SK-N-SH treated with all-trans-retinoic acid at 6 μM for 48 hours (cell line): ENCODE data around the gene ACOXL.

ENCODE experiments used
- ATAC-seq: fragments of 200-7000 bp; cut with Tn5 transposase; 3 replicates; pipeline ENCODE4 v1.9.1; 2020; ENCODE audit warnings: mild to moderate bottlenecking, moderate library complexity
- ARNTL ChIP-seq: fragments of 450-650 bp; formaldehyde crosslinking; IDR thresholded peaks from 2 replicates; pipeline ENCODE4 v1.5.0; 2020; ENCODE audit warnings: low read depth, mild to moderate bottlenecking, moderate library complexity, borderline replicate concordance
- BACH2 ChIP-seq: fragments of 250-450 bp; sonication (Bioruptor Pico); IDR thresholded peaks from 2 replicates; pipeline ENCODE4 v1.9.0; 2021; ENCODE audit warnings: mild to moderate bottlenecking, borderline replicate concordance
- CREB5 ChIP-seq: fragments of 250-450 bp; sonication (Bioruptor Pico); IDR thresholded peaks from 2 replicates; pipeline ENCODE4 v1.5.1; 2020; ENCODE audit warnings: low read depth, mild to moderate bottlenecking, moderate library complexity
- CSDC2 ChIP-seq: fragments of 250-450 bp; sonication (Bioruptor Pico); IDR thresholded peaks from 2 replicates; pipeline ENCODE4 v1.5.0; 2020; ENCODE audit warnings: mild to moderate bottlenecking, moderate library complexity
- CSRNP3 ChIP-seq: fragments of 250-450 bp; sonication (Bioruptor Pico); IDR thresholded peaks from 2 replicates; pipeline ENCODE4 v1.5.1; 2021; ENCODE audit warnings: mild to moderate bottlenecking, moderate library complexity
- ESRRG ChIP-seq: fragments of 250-450 bp; sonication (Bioruptor Pico); IDR thresholded peaks from 2 replicates; pipeline ENCODE4 v1.6.1; 2021; ENCODE audit warnings: mild to moderate bottlenecking
- OSR1 ChIP-seq: fragments of 250-450 bp; sonication (Bioruptor Pico); IDR thresholded peaks from 2 replicates; pipeline ENCODE4 v1.8.0; 2022; ENCODE audit warnings: moderate library complexity, mild to moderate bottlenecking, inconsistent platforms
- PATZ1 ChIP-seq: fragments of 250-450 bp; sonication (Bioruptor Pico); IDR thresholded peaks from 2 replicates; pipeline ENCODE4 v1.8.0; 2020; ENCODE audit warnings: mild to moderate bottlenecking, moderate library complexity, borderline replicate concordance
- POU6F1 ChIP-seq: fragments of 250-450 bp; sonication (Bioruptor Pico); IDR thresholded peaks from 2 replicates; pipeline ENCODE4 v1.8.0; 2021; ENCODE audit warnings: low read depth, mild to moderate bottlenecking, moderate library complexity, borderline replicate concordance
- PPARA ChIP-seq: fragments of 250-450 bp; sonication (Bioruptor Pico); IDR thresholded peaks from 2 replicates; pipeline ENCODE4 v1.5.0; 2020; ENCODE audit warnings: mild to moderate bottlenecking, borderline replicate concordance
- RARB ChIP-seq: fragments of 250-450 bp; sonication (Bioruptor Pico); IDR thresholded peaks from 2 replicates; pipeline ENCODE4 v1.8.0; 2021; ENCODE audit warnings: mild to moderate bottlenecking, moderate library complexity
- SNAI2 ChIP-seq: fragments of 250-450 bp; sonication (Bioruptor Pico); IDR thresholded peaks from 2 replicates; pipeline ENCODE4 v1.5.0; 2020; ENCODE audit warnings: mild to moderate bottlenecking, moderate library complexity
- TCF4 ChIP-seq: fragments of 250-450 bp; sonication (Bioruptor Pico); IDR thresholded peaks from 2 replicates; pipeline ENCODE4 v1.8.0; 2021; ENCODE audit warnings: mild to moderate bottlenecking, moderate library complexity, borderline replicate concordance
- TOX ChIP-seq: fragments of 250-450 bp; sonication (Bioruptor Pico); IDR thresholded peaks from 2 replicates; pipeline ENCODE4 v1.8.0; 2021; ENCODE audit warnings: mild to moderate bottlenecking, moderate library complexity, borderline replicate concordance
- TSHZ2 ChIP-seq: fragments of 250-450 bp; sonication (Bioruptor Pico); IDR thresholded peaks from 2 replicates; pipeline ENCODE4 v1.5.0; 2020; ENCODE audit warnings: mild to moderate bottlenecking, moderate library complexity
- ZFP3 ChIP-seq: fragments of 250-450 bp; sonication (Bioruptor Pico); IDR thresholded peaks from 2 replicates; pipeline ENCODE4 v1.5.0; 2020; ENCODE audit warnings: mild to moderate bottlenecking, moderate library complexity
- ZFP30 ChIP-seq: fragments of 450-650 bp; formaldehyde crosslinking; IDR thresholded peaks from 2 replicates; pipeline ENCODE4 v1.5.0; 2022; ENCODE audit warnings: mild to moderate bottlenecking, moderate library complexity
- ZNF565 ChIP-seq: fragments of 450-650 bp; formaldehyde crosslinking; conservative IDR thresholded peaks from 2 replicates; pipeline ENCODE4 v1.5.0; 2020; ENCODE audit warnings: low read depth, mild to moderate bottlenecking, moderate library complexity
- ZNF70 ChIP-seq: fragments of 450-650 bp; formaldehyde crosslinking; IDR thresholded peaks from 2 replicates; pipeline ENCODE4 v1.5.0; 2020; ENCODE audit warnings: mild to moderate bottlenecking, moderate library complexity

ACOXL gene

GRCh38 chr2:110725859-110726258 lies 6.5 kb upstream of the ACOXL start:
- TF ChIP-seq SNAI2 (CRISPR knock-in tag): no peak
- no peak for TF ChIP-seq PATZ1
- TF ChIP-seq TOX (CRISPR knock-in tag): no peak
- no peak for TF ChIP-seq POU6F1 (CRISPR knock-in tag)
- no peak for ATAC-seq

- ATAC-seq: no peak
- TF ChIP-seq ZFP3: no peak
- TF ChIP-seq ZFP30: no peak
- no peak for TF ChIP-seq RARB (CRISPR knock-in tag)
- TF ChIP-seq TOX (CRISPR knock-in tag): no peak
- no peak for TF ChIP-seq SNAI2 (CRISPR knock-in tag)
- no peak for TF ChIP-seq ARNTL (CRISPR knock-in tag)
- no peak for TF ChIP-seq POU6F1 (CRISPR knock-in tag)
- TF ChIP-seq CREB5 (CRISPR knock-in tag): no peak
- TF ChIP-seq BACH2 (CRISPR knock-in tag): no peak
- no peak for TF ChIP-seq OSR1 (CRISPR knock-in tag)
- no peak for TF ChIP-seq CSRNP3
- no peak for TF ChIP-seq TCF4 (CRISPR knock-in tag)
- TF ChIP-seq TSHZ2: no peak
- TF ChIP-seq, all 23 proteins: peak for 0
Measured at GRCh38 chr2:110726285-110726684, 6.1 kb upstream of the ACOXL start.

GRCh38 chr2:110727923-110728322 lies 4.5 kb upstream of the ACOXL start:
- ATAC-seq: no peak
- no peak for TF ChIP-seq ZNF565
- TF ChIP-seq ZFP30: no peak
- no peak for TF ChIP-seq ZFP3
- no peak for TF ChIP-seq CSRNP3
- TF ChIP-seq TCF4 (CRISPR knock-in tag): no peak
- TF ChIP-seq BACH2 (CRISPR knock-in tag): no peak
- no peak for TF ChIP-seq TSHZ2
- no peak for TF ChIP-seq PPARA (CRISPR knock-in tag)
- TF ChIP-seq CSDC2 (CRISPR knock-in tag): no peak
- no peak for TF ChIP-seq POU6F1 (CRISPR knock-in tag)
- no peak for TF ChIP-seq TOX (CRISPR knock-in tag)
- TF ChIP-seq ZNF70 (CRISPR knock-in tag): no peak
- no peak for TF ChIP-seq ESRRG (CRISPR knock-in tag)
- no peak for TF ChIP-seq SNAI2 (CRISPR knock-in tag)
